22Rv1 (cell line): ENCODE results near the gene TGM5.

Experiments
- ZFX ChIP-seq: fragments of 450-650 bp; IDR thresholded peaks from 2 replicates; pipeline ENCODE4 v1.6.1; 2017; ENCODE audit warnings: antibody characterized with exemption, borderline replicate concordance
- TF ChIP-seq, protein P1 (sequence below): fragments of 450-650 bp; IDR thresholded peaks from 2 replicates; pipeline ENCODE4 v1.5.1; 2017; ENCODE audit warnings: mild to moderate bottlenecking

GRCh38 chr15:43287254-43287653, 20.5 kb upstream of the TGM5 start:
- TF ChIP-seq, protein P1, sequence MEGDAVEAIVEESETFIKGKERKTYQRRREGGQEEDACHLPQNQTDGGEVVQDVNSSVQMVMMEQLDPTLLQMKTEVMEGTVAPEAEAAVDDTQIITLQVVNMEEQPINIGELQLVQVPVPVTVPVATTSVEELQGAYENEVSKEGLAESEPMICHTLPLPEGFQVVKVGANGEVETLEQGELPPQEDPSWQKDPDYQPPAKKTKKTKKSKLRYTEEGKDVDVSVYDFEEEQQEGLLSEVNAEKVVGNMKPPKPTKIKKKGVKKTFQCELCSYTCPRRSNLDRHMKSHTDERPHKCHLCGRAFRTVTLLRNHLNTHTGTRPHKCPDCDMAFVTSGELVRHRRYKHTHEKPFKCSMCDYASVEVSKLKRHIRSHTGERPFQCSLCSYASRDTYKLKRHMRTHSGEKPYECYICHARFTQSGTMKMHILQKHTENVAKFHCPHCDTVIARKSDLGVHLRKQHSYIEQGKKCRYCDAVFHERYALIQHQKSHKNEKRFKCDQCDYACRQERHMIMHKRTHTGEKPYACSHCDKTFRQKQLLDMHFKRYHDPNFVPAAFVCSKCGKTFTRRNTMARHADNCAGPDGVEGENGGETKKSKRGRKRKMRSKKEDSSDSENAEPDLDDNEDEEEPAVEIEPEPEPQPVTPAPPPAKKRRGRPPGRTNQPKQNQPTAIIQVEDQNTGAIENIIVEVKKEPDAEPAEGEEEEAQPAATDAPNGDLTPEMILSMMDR, result no peak
- TF ChIP-seq ZFX, result no peak
